Right lobe of liver (tissue), 4 donors: ENCODE data around the gene SLC2A11.

Experiments used
- POLR2A ChIP-seq: fragments of 450-650 bp; IDR thresholded peaks from one replicate; pipeline ENCODE4 v1.6.1; 2017; ENCODE audit warnings: antibody characterized with exemption, mild to moderate bottlenecking
- TF ChIP-seq, protein P1 (sequence below), 4 donors: fragments of 200-600 bp in 3 of 4; fragments of 450-650 bp in 1 of 4; IDR thresholded peaks; one replicate each; pipeline versions ENCODE4 v1.5.1 to v1.8.0; 2016 to 2022; ENCODE audit warnings: antibody characterized with exemption in 4 of 4, mild to moderate bottlenecking in 2 of 4
- donor health status: DM: no; HTN: no; CAD: no.
- donor health status: DM: no; HTN: no; CAD: no.
- donor health status: DM: no; HTN: yes; CAD: no.

DNA sequence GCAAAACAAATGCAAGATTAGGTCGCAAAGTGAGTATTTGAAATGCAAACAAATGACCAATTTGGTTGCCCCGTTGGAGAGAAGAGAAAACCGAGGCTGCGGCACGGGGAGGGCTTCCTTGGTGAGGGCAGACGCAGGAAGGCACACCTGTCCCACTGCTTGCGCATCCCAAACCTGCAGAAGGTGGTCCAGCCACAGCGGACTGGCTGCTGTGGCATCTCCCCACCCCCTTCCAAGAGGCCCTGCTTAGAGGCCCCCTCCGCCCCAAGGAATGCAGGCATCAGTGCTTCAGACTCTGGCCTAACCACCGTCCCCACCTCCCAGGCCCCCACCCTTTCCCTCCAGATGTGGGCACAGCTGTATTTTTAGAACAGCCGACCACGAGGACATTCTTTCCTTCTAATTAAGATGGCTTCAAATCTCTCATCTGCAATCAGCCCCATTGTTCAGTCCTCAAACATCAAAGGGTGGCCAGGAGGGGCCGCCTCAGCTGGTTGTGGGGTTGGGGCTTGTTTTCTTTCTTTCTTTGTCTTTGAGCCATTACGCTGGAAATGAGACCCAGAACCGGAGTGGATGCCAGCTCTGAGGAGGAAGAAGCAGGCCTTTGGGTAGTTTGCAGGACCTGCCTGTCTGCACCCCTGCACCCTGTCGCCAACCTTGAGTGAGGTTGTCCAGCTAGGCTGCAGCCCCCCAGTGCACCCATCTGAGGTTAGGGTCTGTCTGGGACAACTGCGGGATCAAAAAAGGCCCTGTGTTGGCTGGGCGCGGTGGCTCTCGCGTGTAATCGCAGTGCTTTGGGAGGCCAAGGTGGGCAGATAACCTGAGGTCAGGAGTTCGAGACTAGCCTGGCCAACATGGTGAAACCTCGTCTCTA lies 9.4 kb upstream of the SLC2A11 start:
- TF ChIP-seq, protein P1, sequence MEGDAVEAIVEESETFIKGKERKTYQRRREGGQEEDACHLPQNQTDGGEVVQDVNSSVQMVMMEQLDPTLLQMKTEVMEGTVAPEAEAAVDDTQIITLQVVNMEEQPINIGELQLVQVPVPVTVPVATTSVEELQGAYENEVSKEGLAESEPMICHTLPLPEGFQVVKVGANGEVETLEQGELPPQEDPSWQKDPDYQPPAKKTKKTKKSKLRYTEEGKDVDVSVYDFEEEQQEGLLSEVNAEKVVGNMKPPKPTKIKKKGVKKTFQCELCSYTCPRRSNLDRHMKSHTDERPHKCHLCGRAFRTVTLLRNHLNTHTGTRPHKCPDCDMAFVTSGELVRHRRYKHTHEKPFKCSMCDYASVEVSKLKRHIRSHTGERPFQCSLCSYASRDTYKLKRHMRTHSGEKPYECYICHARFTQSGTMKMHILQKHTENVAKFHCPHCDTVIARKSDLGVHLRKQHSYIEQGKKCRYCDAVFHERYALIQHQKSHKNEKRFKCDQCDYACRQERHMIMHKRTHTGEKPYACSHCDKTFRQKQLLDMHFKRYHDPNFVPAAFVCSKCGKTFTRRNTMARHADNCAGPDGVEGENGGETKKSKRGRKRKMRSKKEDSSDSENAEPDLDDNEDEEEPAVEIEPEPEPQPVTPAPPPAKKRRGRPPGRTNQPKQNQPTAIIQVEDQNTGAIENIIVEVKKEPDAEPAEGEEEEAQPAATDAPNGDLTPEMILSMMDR (IDR thresholded peaks at IDR 0.05) = no peak
- no peak for TF ChIP-seq POLR2A
